ENCODE data around the gene AHSG.

The AHSG gene

GRCh38 chr3:186627852-186628414 lies 15.1 kb downstream of the AHSG start:
- no peak overlapping the region for H3K4me3 ChIP-seq (ENCODE audit: low read length in 2 of 2)
- peaks cover 0 to 12% (median 0%) of the 10 kb centered on the region in 3 experiments for H3K27me3 ChIP-seq (ENCODE audit: control insufficient read depth in 3 of 3, insufficient read depth in 3 of 3, low read depth in 1 of 3, low read length in 3 of 3)
- H3K4me1 ChIP-seq (ENCODE audit: control insufficient read depth in 2 of 2, insufficient read depth in 1 of 2, low read depth in 1 of 2, low read length in 2 of 2) = peaks cover 0 to 4% of the 10 kb centered on the region in 2 donors
- no peak overlapping the region for H3K27ac ChIP-seq (replicated peaks; ENCODE audit: low read length)
- H2AFZ ChIP-seq (ENCODE audit: low read length) = no peak overlapping the region
- H3K9me3 ChIP-seq (replicated peaks in 1 of 2; ENCODE audit: control insufficient read depth in 2 of 2, insufficient read depth in 1 of 2, low read depth in 1 of 2, low read length in 2 of 2) = no peaks in the 10 kb centered on the region
- no peak overlapping the region for H2BK12ac ChIP-seq (ENCODE audit: low read length)
- no peak overlapping the region for H2BK120ac ChIP-seq (ENCODE audit: low read depth, low read length)
- no peak overlapping the region for H3K23ac ChIP-seq (ENCODE audit: low read depth, low read length, poor library complexity)
- no peak overlapping the region for H3K4me2 ChIP-seq (ENCODE audit: insufficient read depth, low read length, poor library complexity, severe bottlenecking)
- DNase-seq (ENCODE audit: low spot score) = no peak
- H3K18ac ChIP-seq (ENCODE audit: low read length) = no peak overlapping the region
- no peaks in the 10 kb centered on the region for H3K36me3 ChIP-seq (replicated peaks in 1 of 2; ENCODE audit: control insufficient read depth in 2 of 2, insufficient read depth in 2 of 2, low read length in 2 of 2)
- WGBS, 2 donors (ENCODE audit: extremely low coverage in 2 of 2, insufficient read length in 2 of 2, insufficient replicate concordance in 1 of 2) = 100% methylated on average over 2 of the region's 7 CpGs; no CpG with 5 or more reads in 1 of the 2 donors
- no peak overlapping the region for H3K9ac ChIP-seq (ENCODE audit: low read depth, low read length, poor library complexity)
- no peak overlapping the region for H4K91ac ChIP-seq (ENCODE audit: low read depth, low read length, poor library complexity)
- no peaks in the 10 kb centered on the region for H3K79me1 ChIP-seq (ENCODE audit: low read depth, low read length)
- no peak overlapping the region for H2BK5ac ChIP-seq (ENCODE audit: low read length)
- H4K8ac ChIP-seq (ENCODE audit: low read depth, low read length) = no peak overlapping the region
- H2AK5ac ChIP-seq (ENCODE audit: low read depth, low read length) = no peak overlapping the region
- no peak overlapping the region for H3K14ac ChIP-seq (ENCODE audit: low read length)
- no peak overlapping the region for H2BK15ac ChIP-seq (ENCODE audit: low read length)
- H3K4ac ChIP-seq (ENCODE audit: low read length) = no peak overlapping the region

- Histone ChIP-seq H3K36me3 (replicated peaks in 1 of 2; ENCODE audit: control insufficient read depth in 2 of 2, insufficient read depth in 2 of 2, low read length in 2 of 2) (no peaks in the 10 kb centered on the region), H3K4me1 (ENCODE audit: control insufficient read depth in 2 of 2, insufficient read depth in 1 of 2, low read depth in 1 of 2, low read length in 2 of 2) (peaks cover 0 to 4% of the 10 kb centered on the region in 2 donors), H3K9me3 (replicated peaks in 1 of 2; ENCODE audit: control insufficient read depth in 2 of 2, insufficient read depth in 1 of 2, low read depth in 1 of 2, low read length in 2 of 2) (no peaks in the 10 kb centered on the region), H2AFZ (ENCODE audit: low read length) (no peak overlapping the region), H3K18ac (ENCODE audit: low read length) (no peak overlapping the region), H3K79me1 (ENCODE audit: low read depth, low read length) (no peaks in the 10 kb centered on the region), H3K4me2 (ENCODE audit: insufficient read depth, low read length, poor library complexity, severe bottlenecking) (no peak overlapping the region), H3K4ac (ENCODE audit: low read length) (no peak overlapping the region), H4K91ac (ENCODE audit: low read depth, low read length, poor library complexity) (no peak overlapping the region), H3K23ac (ENCODE audit: low read depth, low read length, poor library complexity) (no peak overlapping the region), H3K14ac (ENCODE audit: low read length) (no peak overlapping the region), H2BK5ac (ENCODE audit: low read length) (no peak overlapping the region), H3K4me3 (ENCODE audit: low read length in 2 of 2) (no peak overlapping the region), H2BK120ac (ENCODE audit: low read depth, low read length) (no peak overlapping the region), H2AK5ac (ENCODE audit: low read depth, low read length) (no peak overlapping the region), H3K9ac (ENCODE audit: low read depth, low read length, poor library complexity) (no peak overlapping the region), H3K27me3 (ENCODE audit: control insufficient read depth in 3 of 3, insufficient read depth in 3 of 3, low read depth in 1 of 3, low read length in 3 of 3) (peaks cover 0 to 12% (median 0%) of the 10 kb centered on the region in 3 experiments), H3K27ac (replicated peaks; ENCODE audit: low read length) (no peak overlapping the region), H4K8ac (ENCODE audit: low read depth, low read length) (no peak overlapping the region), H2BK15ac (ENCODE audit: low read length) (no peak overlapping the region), H2BK12ac (ENCODE audit: low read length) (no peak overlapping the region)
- no CpG with 5 or more reads among the region's 7 CpGs for WGBS, 2 donors (ENCODE audit: extremely low coverage in 2 of 2, insufficient read length in 2 of 2, insufficient replicate concordance in 1 of 2)
- no peak for DNase-seq (ENCODE audit: low spot score)
These were observed 15.9 kb downstream of the AHSG start for GRCh38 chr3:186628756-186629155.

DNA sequence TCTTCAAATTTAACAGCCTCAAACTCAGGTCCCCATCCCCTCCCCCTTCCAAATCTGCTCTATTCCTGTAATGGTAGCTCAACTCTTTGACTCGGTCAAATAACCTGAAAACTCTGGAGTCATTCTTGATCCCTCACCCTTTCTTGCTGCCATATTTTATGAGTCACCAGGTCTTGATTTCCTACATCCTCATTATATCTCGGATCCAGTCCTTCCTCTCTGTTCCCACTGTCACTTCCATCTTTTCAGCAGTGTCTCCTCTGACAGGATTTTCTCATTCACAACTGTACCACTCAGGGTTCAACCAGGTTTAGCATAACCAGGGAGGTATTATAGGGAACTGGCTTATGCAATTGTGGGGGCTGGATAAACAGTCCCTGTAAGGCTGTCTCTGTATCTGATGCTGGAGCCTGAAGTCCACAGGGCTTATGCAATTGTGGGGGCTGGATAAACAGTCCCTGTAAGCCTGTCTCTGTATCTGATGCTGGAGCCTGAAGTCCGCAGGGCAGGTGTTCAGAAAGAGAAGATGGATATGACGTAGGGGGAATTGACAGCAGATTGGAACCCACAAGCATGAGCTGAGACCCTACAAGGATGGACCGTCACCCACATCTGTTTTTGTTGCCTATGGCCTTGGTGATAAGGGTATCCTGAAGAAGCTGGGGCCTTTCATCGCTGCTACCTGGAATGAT lies 18.2 kb downstream of the AHSG start:
- no peak for DNase-seq (ENCODE audit: low spot score)

DNA sequence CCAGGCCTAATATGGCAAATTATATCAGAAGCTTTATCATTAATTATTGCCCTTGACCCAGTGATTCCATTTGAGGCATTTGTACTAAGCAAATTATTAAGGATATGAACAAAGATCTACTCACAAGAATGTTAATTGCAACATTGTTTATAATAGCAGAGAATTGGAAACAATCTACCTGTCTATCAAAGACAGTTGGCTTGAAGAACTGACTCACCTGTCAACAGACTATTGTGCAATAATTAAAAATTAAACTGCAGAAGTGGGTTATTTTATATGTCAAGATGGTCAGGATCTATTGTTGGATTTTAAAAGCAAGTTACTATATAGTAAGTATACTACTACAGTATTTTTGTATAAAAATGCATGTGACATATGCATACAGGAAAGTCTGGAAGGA lies 20.6 kb downstream of the AHSG start:
- peaks cover 0 to 12% (median 0%) of the 10 kb centered on the region in 3 experiments for H3K27me3 ChIP-seq (ENCODE audit: control insufficient read depth in 3 of 3, insufficient read depth in 3 of 3, low read depth in 1 of 3, low read length in 3 of 3)
- no peak overlapping the region for H2AK5ac ChIP-seq (ENCODE audit: low read depth, low read length)
- no peak overlapping the region for H3K4me2 ChIP-seq (ENCODE audit: insufficient read depth, low read length, poor library complexity, severe bottlenecking)
- no peaks in the 10 kb centered on the region for H3K36me3 ChIP-seq (replicated peaks in 1 of 2; ENCODE audit: control insufficient read depth in 2 of 2, insufficient read depth in 2 of 2, low read length in 2 of 2)
- H4K91ac ChIP-seq (ENCODE audit: low read depth, low read length, poor library complexity) = no peak overlapping the region
- no peaks in the 10 kb centered on the region for H3K79me1 ChIP-seq (ENCODE audit: low read depth, low read length)
- no peak overlapping the region for H3K4ac ChIP-seq (ENCODE audit: low read length)
- no peak overlapping the region for H3K9ac ChIP-seq (ENCODE audit: low read depth, low read length, poor library complexity)
- H3K14ac ChIP-seq (ENCODE audit: low read length) = no peak overlapping the region
- H3K27ac ChIP-seq (replicated peaks; ENCODE audit: low read length) = no peak overlapping the region
- H3K18ac ChIP-seq (ENCODE audit: low read length) = no peak overlapping the region
- DNase-seq (ENCODE audit: low spot score) = no peak
- H2AFZ ChIP-seq (ENCODE audit: low read length) = no peak overlapping the region
- no peak overlapping the region for H3K4me3 ChIP-seq (ENCODE audit: low read length in 2 of 2)
- H3K9me3 ChIP-seq (replicated peaks in 1 of 2; ENCODE audit: control insufficient read depth in 2 of 2, insufficient read depth in 1 of 2, low read depth in 1 of 2, low read length in 2 of 2) = no peaks in the 10 kb centered on the region
- H2BK12ac ChIP-seq (ENCODE audit: low read length) = no peak overlapping the region
- H3K23ac ChIP-seq (ENCODE audit: low read depth, low read length, poor library complexity) = no peak overlapping the region
- H2BK5ac ChIP-seq (ENCODE audit: low read length) = no peak overlapping the region
- no peak overlapping the region for H2BK15ac ChIP-seq (ENCODE audit: low read length)
- peaks cover 0 to 4% of the 10 kb centered on the region in 2 donors for H3K4me1 ChIP-seq (ENCODE audit: control insufficient read depth in 2 of 2, insufficient read depth in 1 of 2, low read depth in 1 of 2, low read length in 2 of 2)
- no peak overlapping the region for H4K8ac ChIP-seq (ENCODE audit: low read depth, low read length)
- H2BK120ac ChIP-seq (ENCODE audit: low read depth, low read length) = no peak overlapping the region

More for the DNA sequence above, 18.2 kb downstream of the AHSG start:
- Histone ChIP-seq H2BK15ac (ENCODE audit: low read length) (no peak overlapping the region), H3K27ac (replicated peaks; ENCODE audit: low read length) (no peak overlapping the region), H2BK12ac (ENCODE audit: low read length) (no peak overlapping the region), H2BK120ac (ENCODE audit: low read depth, low read length) (no peak overlapping the region), H2AFZ (ENCODE audit: low read length) (no peak overlapping the region), H3K4me3 (ENCODE audit: low read length in 2 of 2) (no peak overlapping the region), H3K9me3 (replicated peaks in 1 of 2; ENCODE audit: control insufficient read depth in 2 of 2, insufficient read depth in 1 of 2, low read depth in 1 of 2, low read length in 2 of 2) (no peaks in the 10 kb centered on the region), H3K4me2 (ENCODE audit: insufficient read depth, low read length, poor library complexity, severe bottlenecking) (no peak overlapping the region), H3K4ac (ENCODE audit: low read length) (peak overlapping the region; percentile 3), H3K36me3 (replicated peaks in 1 of 2; ENCODE audit: control insufficient read depth in 2 of 2, insufficient read depth in 2 of 2, low read length in 2 of 2) (no peaks in the 10 kb centered on the region), H3K9ac (ENCODE audit: low read depth, low read length, poor library complexity) (no peak overlapping the region), H3K23ac (ENCODE audit: low read depth, low read length, poor library complexity) (no peak overlapping the region), H3K4me1 (ENCODE audit: control insufficient read depth in 2 of 2, insufficient read depth in 1 of 2, low read depth in 1 of 2, low read length in 2 of 2) (peaks cover 0 to 4% of the 10 kb centered on the region in 2 donors), H3K14ac (ENCODE audit: low read length) (no peak overlapping the region), H4K91ac (ENCODE audit: low read depth, low read length, poor library complexity) (no peak overlapping the region), H3K79me1 (ENCODE audit: low read depth, low read length) (no peaks in the 10 kb centered on the region), H2AK5ac (ENCODE audit: low read depth, low read length) (peak overlapping the region; percentile 14), H3K18ac (ENCODE audit: low read length) (no peak overlapping the region), H3K27me3 (ENCODE audit: control insufficient read depth in 3 of 3, insufficient read depth in 3 of 3, low read depth in 1 of 3, low read length in 3 of 3) (peaks cover 0 to 7% (median 0%) of the 10 kb centered on the region in 3 experiments), H4K8ac (ENCODE audit: low read depth, low read length) (no peak overlapping the region), H2BK5ac (ENCODE audit: low read length) (no peak overlapping the region)
- WGBS, 2 donors (ENCODE audit: extremely low coverage in 2 of 2, insufficient read length in 2 of 2, insufficient replicate concordance in 1 of 2) = no CpG with 5 or more reads among the region's 6 CpGs

Measured in neuronal stem cell (in vitro differentiated cells).